K562 (cell line): ENCODE results near the gene CEBPE. TPM values are rescaled to one million over a fixed set of nuclear protein-coding genes. Genes with fewer than 3 reads are reported as not detected.

Experiments used
- DDX20 ChIP-seq: fragments of 450-650 bp; IDR thresholded peaks from 2 replicates; pipeline ENCODE4 v1.6.1; 2016; ENCODE audit warnings: missing genetic modification characterization, low read depth, mild to moderate bottlenecking, missing compliant biosample characterization, moderate library complexity
- ETV5 ChIP-seq: sonication (generic); formaldehyde crosslinking; IDR thresholded peaks from 2 replicates; pipeline ENCODE4 v1.4.0; 2020; ENCODE audit warnings: low read depth, mild to moderate bottlenecking, missing genetic modification reagents
- FOXA3 ChIP-seq, 2 experiments: fragments of 450-650 bp in 1 of 2; sonication (generic) in 1 of 2; formaldehyde crosslinking; IDR thresholded peaks in 1 of 2; conservative IDR thresholded peaks in 1 of 2; 2 replicates each; pipeline versions ENCODE4 v1.4.0 to v1.8.0; 2020 to 2022; ENCODE audit warnings: mild to moderate bottlenecking in 2 of 2, missing genetic modification reagents in 1 of 2
- HMBOX1 ChIP-seq: sonication (generic); IDR thresholded peaks from 2 replicates; pipeline ENCODE4 v1.6.1; 2016
- HNRNPH1 ChIP-seq: fragments of 200-400 bp; formaldehyde crosslinking; optimal IDR thresholded peaks from 2 replicates; pipeline ENCODE3; 2017; ENCODE audit warnings: low read depth, mild to moderate bottlenecking, low read length, moderate library complexity
- JUN ChIP-seq, 2 experiments: sonication (generic) in 1 of 2; formaldehyde crosslinking in 1 of 2; IDR thresholded peaks; 2 replicates each; pipeline versions ENCODE4 v1.6.1 to v1.8.0; 2012 to 2022; ENCODE audit warnings: borderline replicate concordance in 2 of 2, mild to moderate bottlenecking in 2 of 2, improper control_type of control experiment in 1 of 2, low read depth in 1 of 2, low read length in 1 of 2, missing genetic modification reagents in 1 of 2
- KHSRP ChIP-seq: fragments of 450-650 bp; IDR thresholded peaks from 2 replicates; pipeline ENCODE4 v1.6.1; 2017
- KLF6 ChIP-seq: fragments of 250-450 bp; sonication (Bioruptor Pico); IDR thresholded peaks from 2 replicates; pipeline ENCODE4 v1.4.0; 2020; ENCODE audit warnings: mild to moderate bottlenecking, moderate library complexity, borderline replicate concordance
- LEF1 ChIP-seq: fragments of 450-650 bp; IDR thresholded peaks from 2 replicates; pipeline ENCODE4 v1.6.1; 2016; ENCODE audit warnings: mild to moderate bottlenecking
- NBN ChIP-seq: fragments of 450-650 bp; IDR thresholded peaks from 2 replicates; pipeline ENCODE4 v1.6.1; 2016; ENCODE audit warnings: low read depth, mild to moderate bottlenecking
- NCOA4 ChIP-seq: fragments of 450-650 bp; IDR thresholded peaks from 2 replicates; pipeline ENCODE4 v1.6.1; 2018; ENCODE audit warnings: mild to moderate bottlenecking; ENCODE audit not compliant: partially characterized antibody
- PCBP2 ChIP-seq: fragments of 200-400 bp; formaldehyde crosslinking; IDR thresholded peaks from 2 replicates; pipeline ENCODE4 v1.6.1; 2018; ENCODE audit warnings: low read length, low read depth, mild to moderate bottlenecking, moderate library complexity; ENCODE audit not compliant: poor library complexity, severe bottlenecking
- PPARD ChIP-seq: fragments of 250-450 bp; sonication (Bioruptor Pico); IDR thresholded peaks from 2 replicates; pipeline ENCODE4 v1.8.0; 2022; ENCODE audit warnings: inconsistent platforms, mild to moderate bottlenecking, moderate library complexity
- RBFOX2 ChIP-seq: fragments of 200-400 bp; formaldehyde crosslinking; IDR thresholded peaks from 2 replicates; pipeline ENCODE4 v1.6.1; 2017; ENCODE audit warnings: low read depth, mild to moderate bottlenecking, low read length, moderate library complexity
- RBM39 ChIP-seq: fragments of 200-400 bp; formaldehyde crosslinking; optimal IDR thresholded peaks from 2 replicates; pipeline ENCODE3; 2018; ENCODE audit warnings: low read depth, low read length
- SMARCB1 ChIP-seq: IDR thresholded peaks from 2 replicates; pipeline ENCODE4 v1.6.1; 2011; ENCODE audit warnings: improper control_type of control experiment, low read depth; ENCODE audit not compliant: insufficient read length
- SNRNP70 ChIP-seq: fragments of 200-400 bp; formaldehyde crosslinking; optimal IDR thresholded peaks from 2 replicates; pipeline ENCODE3; 2017; ENCODE audit warnings: low read depth, low read length
- SP2 ChIP-seq: IDR thresholded peaks from 2 replicates; pipeline ENCODE4 v1.6.1; 2011; ENCODE audit warnings: mild to moderate bottlenecking, low read depth, low read length, moderate library complexity; ENCODE audit not compliant: poor library complexity, severe bottlenecking; ENCODE audit errors: extremely low read depth
- STAT5A ChIP-seq: IDR thresholded peaks from 2 replicates; pipeline ENCODE4 v1.6.1; 2012; ENCODE audit warnings: low read length, inconsistent platforms, borderline replicate concordance
- ZFP30 ChIP-seq: fragments of 250-450 bp; sonication (Bioruptor Pico); IDR thresholded peaks from 2 replicates; pipeline ENCODE4 v1.8.0; 2022; ENCODE audit warnings: moderate library complexity, mild to moderate bottlenecking, inconsistent platforms, borderline replicate concordance
- ZNF124 ChIP-seq: sonication (generic); formaldehyde crosslinking; IDR thresholded peaks from 2 replicates; pipeline ENCODE4 v1.8.1; 2022; ENCODE audit warnings: missing genetic modification reagents
- ZNF280B ChIP-seq: fragments of 250-450 bp; sonication (Bioruptor Pico); IDR thresholded peaks from 2 replicates; pipeline ENCODE4 v1.5.1; 2021; ENCODE audit warnings: mild to moderate bottlenecking
- ZNF830 ChIP-seq: fragments of 250-450 bp; sonication (Bioruptor Pico); IDR thresholded peaks from 2 replicates; pipeline ENCODE4 v1.5.0; 2021; ENCODE audit warnings: mild to moderate bottlenecking
- polyA plus RNA-seq, 8 experiments: library from polyadenylated mRNA; depleted of rRNA in 4 of 8; stranded (reverse) in 5 of 8; unstranded in 3 of 8; fragments of >200 nt; fragmentation: Nextera tagmentation in 2 of 8; fragmentation: Illumina TruSeq in 1 of 8; extraction: Ambion mirVana in 2 of 8; extraction: Trizol in 1 of 8; gene quantifications; 2 replicates each; pipeline versions ENCODE4 v1.2.1 to v1.2.3, GENCODE V29; 2011 to 2014; ENCODE audit warnings: inconsistent platforms in 1 of 8, missing spikeins in 1 of 8
- total RNA-seq, 7 experiments: library from RNA; depleted of rRNA in 6 of 7; stranded (reverse); fragments of >200 nt in 6 of 7; fragmentation: Illumina TruSeq in 2 of 7; extraction: Trizol in 2 of 7; gene quantifications; 2 replicates each; pipeline versions ENCODE4 v1.2.1 to v1.2.3, GENCODE V29; 2011 to 2021; ENCODE audit warnings: low replicate concordance in 1 of 7
- TF ChIP-seq, protein P1 (sequence below): fragments of 450-650 bp; IDR thresholded peaks from 2 replicates; pipeline ENCODE4 v1.6.1; 2017; ENCODE audit warnings: mild to moderate bottlenecking, moderate library complexity

Gene CEBPE
- total and polyA plus RNA-seq, 9 of the 15 experiments (the other 6 are each of a cell fraction or from before 2014, with no cell fraction given) = 0.09 to 0.15 (median 0.13) TPM; not detected in 6

DNA sequence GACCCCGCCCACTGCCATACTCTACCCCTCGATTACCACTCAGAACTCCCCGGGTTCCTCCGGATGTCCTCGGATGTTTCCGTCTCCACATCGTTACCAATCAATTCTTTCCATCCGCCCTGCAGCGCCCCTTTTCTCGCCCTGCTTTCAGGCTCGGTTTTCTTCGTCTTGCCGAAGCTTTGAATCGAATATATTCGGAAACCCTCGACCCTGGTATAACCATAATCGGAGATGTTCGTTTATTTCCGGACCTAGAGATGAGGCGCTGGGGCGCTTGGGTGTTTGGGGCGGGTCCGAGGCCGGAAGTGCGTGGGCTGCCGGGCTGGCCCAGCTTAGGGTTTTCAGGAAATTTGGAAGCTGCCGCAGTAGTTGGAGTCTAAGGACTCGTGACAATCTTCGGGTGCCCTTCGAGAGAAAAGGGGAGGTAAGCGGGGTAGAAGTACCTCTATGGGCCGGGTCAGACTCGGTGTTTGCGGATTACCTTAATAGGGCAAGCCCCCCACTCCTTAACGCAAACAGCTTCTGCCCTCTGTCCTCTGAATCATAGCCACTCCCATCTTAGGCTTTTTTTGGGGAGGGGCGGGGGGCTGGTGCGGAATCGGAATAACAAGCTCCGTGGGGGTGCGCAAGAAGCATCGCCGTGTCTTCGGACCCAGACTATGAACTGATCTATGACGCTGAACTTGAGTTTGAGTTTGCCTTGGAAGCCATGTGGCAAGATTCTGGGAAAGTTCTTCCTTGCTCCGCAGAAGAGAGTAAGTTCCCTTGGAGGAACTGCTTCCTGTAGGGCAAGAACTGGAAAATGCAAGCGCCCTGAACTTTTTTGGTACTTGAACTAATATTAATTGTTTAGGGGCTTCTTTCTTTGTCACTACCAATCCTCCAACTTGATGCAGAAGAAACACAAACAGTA lies 23.6 kb downstream of the CEBPE start, which contains the start of gene C14orf119 (continued):
- TF ChIP-seq ZNF124 (no peak), KHSRP (no peak), LEF1 (peak; percentile 38; the same call in 1 of the 2 replicates), STAT5A (0 out of 2 replicates have a peak, but pooled peaks have one; percentile 27), ZFP30 (no peak), SMARCB1 (no peak), ZNF280B (CRISPR knock-in tag) (no peak), ZNF830 (CRISPR knock-in tag) (no peak), HNRNPH1 (no peak), NBN (0 out of 2 replicates have a peak, but pooled peaks have one; percentile 73), ETV5 (CRISPR knock-in tag) (peak; percentile 59; the same call in 1 of the 2 replicates), PPARD (CRISPR knock-in tag) (no peak), RBM39 (no peak), PCBP2 (no peak), FOXA3 (CRISPR knock-in tag; conservative IDR thresholded peaks at IDR 0.05 in 1 of 2, IDR thresholded peaks at IDR 0.05 in 1 of 2) (no peak), HMBOX1 (peak; percentile 7; the same call in 1 of the 2 replicates), SNRNP70 (no peak), DDX20 (tag) (no peak), KLF6 (CRISPR knock-in tag) (peak; percentile 46; the same call in 1 of the 2 replicates), SP2 (no peak), JUN (IDR thresholded peaks at IDR 0.05; ENCODE audit: borderline replicate concordance, low read depth, low read length) (0 out of 2 replicates have a peak, but pooled peaks have one; percentile 38), JUN (CRISPR knock-in tag; IDR thresholded peaks at IDR 0.05; ENCODE audit: borderline replicate concordance) (no peak), RBFOX2 (peak; percentile 74), NCOA4 (no peak)
- TF ChIP-seq, protein P1, sequence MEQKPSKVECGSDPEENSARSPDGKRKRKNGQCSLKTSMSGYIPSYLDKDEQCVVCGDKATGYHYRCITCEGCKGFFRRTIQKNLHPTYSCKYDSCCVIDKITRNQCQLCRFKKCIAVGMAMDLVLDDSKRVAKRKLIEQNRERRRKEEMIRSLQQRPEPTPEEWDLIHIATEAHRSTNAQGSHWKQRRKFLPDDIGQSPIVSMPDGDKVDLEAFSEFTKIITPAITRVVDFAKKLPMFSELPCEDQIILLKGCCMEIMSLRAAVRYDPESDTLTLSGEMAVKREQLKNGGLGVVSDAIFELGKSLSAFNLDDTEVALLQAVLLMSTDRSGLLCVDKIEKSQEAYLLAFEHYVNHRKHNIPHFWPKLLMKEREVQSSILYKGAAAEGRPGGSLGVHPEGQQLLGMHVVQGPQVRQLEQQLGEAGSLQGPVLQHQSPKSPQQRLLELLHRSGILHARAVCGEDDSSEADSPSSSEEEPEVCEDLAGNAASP = no peak
